Esophagus squamous epithelium (tissue), 4 donors: ENCODE measurements around the gene SNX10.

ENCODE experiments used
- CTCF ChIP-seq, 6 experiments: fragments of 450-650 bp in 4 of 6; fragments of 200-600 bp in 2 of 6; sonication (generic) in 2 of 6; IDR thresholded peaks; one replicate each; pipeline ENCODE4 v1.5.1; 2016 to 2019; ENCODE audit warnings: antibody characterized with exemption in 6 of 6, mild to moderate bottlenecking in 4 of 6, moderate library complexity in 4 of 6
- POLR2A ChIP-seq, 4 donors: fragments of 450-650 bp; IDR thresholded peaks; one replicate each; pipeline ENCODE4 v1.6.1; 2017; ENCODE audit warnings: antibody characterized with exemption in 4 of 4, mild to moderate bottlenecking in 4 of 4, moderate library complexity in 3 of 4

DNA sequence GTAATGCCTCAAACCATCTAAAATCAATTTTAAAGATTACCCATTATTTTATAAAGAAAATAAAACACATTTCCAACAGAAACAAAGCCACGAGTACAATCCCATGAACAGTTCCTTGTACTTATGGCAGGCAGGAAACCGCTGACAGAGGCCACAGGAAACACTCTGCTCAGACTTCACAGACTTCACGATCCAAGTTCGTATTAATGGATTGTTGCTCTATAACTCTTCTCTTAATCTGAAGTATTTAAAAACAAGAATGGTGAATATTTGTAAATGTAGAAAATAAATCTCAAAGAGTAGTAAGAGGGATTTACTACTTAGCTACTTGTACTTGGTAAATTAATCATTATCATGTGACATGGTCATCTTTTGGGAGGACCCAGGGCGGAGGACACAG lies 78.3 kb downstream of the SNX10 start:
- no peak for TF ChIP-seq CTCF (IDR thresholded peaks at IDR 0.05)
- TF ChIP-seq POLR2A (IDR thresholded peaks at IDR 0.05) = no peak
